ENCODE measurements around the gene EXOC4.

Gene EXOC4

GRCh38 chr7:134086998-134087735 lies 834.3 kb downstream of the EXOC4 start:
- H3K4me3 ChIP-seq (ENCODE audit: low read depth, low read length): no peak overlapping the region
- no peak for TF ChIP-seq CTCF (IDR thresholded peaks at IDR 0.05; ENCODE audit: borderline replicate concordance, insufficient read depth, low read depth, low read length)

GRCh38 chr7:134088199-134088598 lies 835.3 kb downstream of the EXOC4 start:
- no peak overlapping the region for H3K4me3 ChIP-seq (ENCODE audit: low read depth, low read length)
- no peak for TF ChIP-seq CTCF (IDR thresholded peaks at IDR 0.05; ENCODE audit: borderline replicate concordance, insufficient read depth, low read depth, low read length)

- TF ChIP-seq CTCF (IDR thresholded peaks at IDR 0.05; ENCODE audit: borderline replicate concordance, insufficient read depth, low read depth, low read length): no peak
- no peak overlapping the region for H3K4me3 ChIP-seq (ENCODE audit: low read depth, low read length)
These were observed 836.6 kb downstream of the EXOC4 start for GRCh38 chr7:134089446-134089845.

GRCh38 chr7:134098072-134098471 lies 845.2 kb downstream of the EXOC4 start:
- no peak overlapping the region for H3K4me3 ChIP-seq (ENCODE audit: low read depth, low read length)
- TF ChIP-seq CTCF (IDR thresholded peaks at IDR 0.05; ENCODE audit: borderline replicate concordance, insufficient read depth, low read depth, low read length): no peak

- no peak overlapping the region for H3K4me3 ChIP-seq (ENCODE audit: low read depth, low read length)
- TF ChIP-seq CTCF (IDR thresholded peaks at IDR 0.05; ENCODE audit: borderline replicate concordance, insufficient read depth, low read depth, low read length): no peak
These were observed 848.8 kb downstream of the EXOC4 start for GRCh38 chr7:134101716-134102115.

- no peak for TF ChIP-seq CTCF (IDR thresholded peaks at IDR 0.05; ENCODE audit: borderline replicate concordance, insufficient read depth, low read depth, low read length)
- no peak overlapping the region for H3K4me3 ChIP-seq (ENCODE audit: low read depth, low read length)
These were observed 851.3 kb downstream of the EXOC4 start for GRCh38 chr7:134104166-134104565.

GRCh38 chr7:134105841-134106240 lies 853.0 kb downstream of the EXOC4 start:
- H3K4me3 ChIP-seq (ENCODE audit: low read depth, low read length): no peak overlapping the region
- no peak for TF ChIP-seq CTCF (IDR thresholded peaks at IDR 0.05; ENCODE audit: borderline replicate concordance, insufficient read depth, low read depth, low read length)
